OCI-LY3 (cell line): ENCODE results near the gene FGGY.

Source experiments
- EZH2phosphoT487 ChIP-seq: fragments of 200-600 bp; shearing (Covaris generic); IDR thresholded peaks from 2 replicates; pipeline ENCODE4 v1.6.1; 2018; ENCODE audit warnings: antibody characterized with exemption, mixed run types, low read depth
- TF ChIP-seq, protein P1 (sequence below): fragments of 200-600, 300-600 bp; sonication (generic); IDR thresholded peaks from 2 replicates; pipeline ENCODE4 v1.5.1; 2014; ENCODE audit warnings: antibody characterized with exemption, low read length, low read depth

GRCh38 chr1:59414406-59415133 lies 117.7 kb downstream of the FGGY start:
- TF ChIP-seq, protein P1, sequence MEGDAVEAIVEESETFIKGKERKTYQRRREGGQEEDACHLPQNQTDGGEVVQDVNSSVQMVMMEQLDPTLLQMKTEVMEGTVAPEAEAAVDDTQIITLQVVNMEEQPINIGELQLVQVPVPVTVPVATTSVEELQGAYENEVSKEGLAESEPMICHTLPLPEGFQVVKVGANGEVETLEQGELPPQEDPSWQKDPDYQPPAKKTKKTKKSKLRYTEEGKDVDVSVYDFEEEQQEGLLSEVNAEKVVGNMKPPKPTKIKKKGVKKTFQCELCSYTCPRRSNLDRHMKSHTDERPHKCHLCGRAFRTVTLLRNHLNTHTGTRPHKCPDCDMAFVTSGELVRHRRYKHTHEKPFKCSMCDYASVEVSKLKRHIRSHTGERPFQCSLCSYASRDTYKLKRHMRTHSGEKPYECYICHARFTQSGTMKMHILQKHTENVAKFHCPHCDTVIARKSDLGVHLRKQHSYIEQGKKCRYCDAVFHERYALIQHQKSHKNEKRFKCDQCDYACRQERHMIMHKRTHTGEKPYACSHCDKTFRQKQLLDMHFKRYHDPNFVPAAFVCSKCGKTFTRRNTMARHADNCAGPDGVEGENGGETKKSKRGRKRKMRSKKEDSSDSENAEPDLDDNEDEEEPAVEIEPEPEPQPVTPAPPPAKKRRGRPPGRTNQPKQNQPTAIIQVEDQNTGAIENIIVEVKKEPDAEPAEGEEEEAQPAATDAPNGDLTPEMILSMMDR = no peak
- no peak for TF ChIP-seq EZH2phosphoT487
